Osteoblast (primary cell): ENCODE measurements around the gene MBD3L1. TPM values are rescaled to one million over a fixed set of nuclear protein-coding genes. Genes with fewer than 3 reads are reported as not detected.

ENCODE experiments used
- DNase-seq: peaks from one replicate; pipeline ENCODE4 v3.0.0; 2011; ENCODE audit warnings: low spot score, mixed read lengths; ENCODE audit not compliant: insufficient read length; ENCODE audit errors: missing footprints
- H2AFZ ChIP-seq: 2 replicates; pipeline ENCODE4 v1.6.0; 2011; ENCODE audit warnings: mild to moderate bottlenecking, low read length
- H3K27ac ChIP-seq: 2 replicates; pipeline ENCODE4 v1.5.1; 2011; ENCODE audit warnings: mild to moderate bottlenecking, low read depth, low read length, moderate library complexity
- H3K27me3 ChIP-seq: 2 replicates; pipeline ENCODE4 v1.6.0; 2012; ENCODE audit warnings: mild to moderate bottlenecking, control low read depth, inconsistent platforms, low read length, moderate library complexity; ENCODE audit not compliant: insufficient read depth
- H3K36me3 ChIP-seq: 2 replicates; pipeline ENCODE4 v1.5.1; 2011; ENCODE audit warnings: mild to moderate bottlenecking, low read length, control low read depth, moderate library complexity; ENCODE audit not compliant: insufficient read depth
- H3K4me1 ChIP-seq: 2 replicates; pipeline ENCODE4 v1.5.1; 2011; ENCODE audit warnings: mild to moderate bottlenecking, low read length, control low read depth, moderate library complexity; ENCODE audit not compliant: insufficient read depth
- H3K4me2 ChIP-seq: 2 replicates; pipeline ENCODE4 v1.6.0; 2011; ENCODE audit warnings: mild to moderate bottlenecking, low read length; ENCODE audit not compliant: insufficient read depth
- H3K4me3 ChIP-seq: fragments of 200-600 bp; sonication (generic); 3 replicates; pipeline ENCODE4 v1.5.1; 2012; ENCODE audit warnings: mild to moderate bottlenecking, low read length, inconsistent platforms; ENCODE audit not compliant: insufficient read depth
- H3K79me2 ChIP-seq: 2 replicates; pipeline ENCODE4 v1.6.0; 2012; ENCODE audit warnings: mild to moderate bottlenecking, low read length, control low read depth, inconsistent platforms; ENCODE audit not compliant: insufficient read depth
- H3K9me3 ChIP-seq: 2 replicates; pipeline ENCODE4 v1.5.1; 2011; ENCODE audit warnings: low read depth, low read length, control low read depth
- H4K20me1 ChIP-seq: 2 replicates; pipeline ENCODE4 v1.6.0; 2012; ENCODE audit warnings: mild to moderate bottlenecking, low read length, control low read depth; ENCODE audit not compliant: insufficient read depth
- total RNA-seq: library from RNA; depleted of rRNA; stranded (reverse); fragments of >200 nt; gene quantifications from 2 replicates; pipeline ENCODE4 v1.2.3, GENCODE V29; 2012
- TF ChIP-seq, protein P1 (sequence below): IDR thresholded peaks from 2 replicates; pipeline ENCODE4 v1.5.1; 2011; ENCODE audit warnings: mild to moderate bottlenecking, low read depth, low read length, moderate library complexity; ENCODE audit errors: extremely low read depth

Gene MBD3L1
- total RNA-seq, 1 donor = not detected

DNA sequence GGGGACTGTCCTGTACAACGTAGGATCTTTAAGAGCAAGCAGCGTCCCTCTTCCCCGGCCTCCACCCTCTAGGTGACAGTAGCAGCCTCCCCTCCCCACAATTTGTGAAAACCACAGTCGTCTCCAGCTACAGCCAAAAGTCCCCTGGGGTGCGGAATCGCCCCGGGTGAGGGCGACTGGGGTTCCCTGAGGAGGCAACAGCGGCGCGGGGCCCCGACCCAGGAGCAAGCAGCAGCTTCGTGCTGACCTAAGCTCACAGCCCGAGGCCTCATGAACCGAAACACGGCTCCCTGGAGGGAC lies 395 bp upstream of the MBD3L1 start:
- Histone ChIP-seq H3K27me3 (no peaks in the 10 kb centered on the region), H3K27ac (peak overlapping the region; percentile 83), H3K4me2 (peak overlapping the region; percentile 90), H3K36me3 (no peaks in the 10 kb centered on the region), H2AFZ (peak overlapping the region; percentile 95), H3K9me3 (no peaks in the 10 kb centered on the region), H4K20me1 (no peaks in the 10 kb centered on the region), H3K79me2 (no peaks in the 10 kb centered on the region), H3K4me1 (peaks cover 3% of the 10 kb centered on the region), H3K4me3 (peak overlapping the region; percentile 94)
- TF ChIP-seq, protein P1, sequence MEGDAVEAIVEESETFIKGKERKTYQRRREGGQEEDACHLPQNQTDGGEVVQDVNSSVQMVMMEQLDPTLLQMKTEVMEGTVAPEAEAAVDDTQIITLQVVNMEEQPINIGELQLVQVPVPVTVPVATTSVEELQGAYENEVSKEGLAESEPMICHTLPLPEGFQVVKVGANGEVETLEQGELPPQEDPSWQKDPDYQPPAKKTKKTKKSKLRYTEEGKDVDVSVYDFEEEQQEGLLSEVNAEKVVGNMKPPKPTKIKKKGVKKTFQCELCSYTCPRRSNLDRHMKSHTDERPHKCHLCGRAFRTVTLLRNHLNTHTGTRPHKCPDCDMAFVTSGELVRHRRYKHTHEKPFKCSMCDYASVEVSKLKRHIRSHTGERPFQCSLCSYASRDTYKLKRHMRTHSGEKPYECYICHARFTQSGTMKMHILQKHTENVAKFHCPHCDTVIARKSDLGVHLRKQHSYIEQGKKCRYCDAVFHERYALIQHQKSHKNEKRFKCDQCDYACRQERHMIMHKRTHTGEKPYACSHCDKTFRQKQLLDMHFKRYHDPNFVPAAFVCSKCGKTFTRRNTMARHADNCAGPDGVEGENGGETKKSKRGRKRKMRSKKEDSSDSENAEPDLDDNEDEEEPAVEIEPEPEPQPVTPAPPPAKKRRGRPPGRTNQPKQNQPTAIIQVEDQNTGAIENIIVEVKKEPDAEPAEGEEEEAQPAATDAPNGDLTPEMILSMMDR = no peak
- no peak for DNase-seq

DNA sequence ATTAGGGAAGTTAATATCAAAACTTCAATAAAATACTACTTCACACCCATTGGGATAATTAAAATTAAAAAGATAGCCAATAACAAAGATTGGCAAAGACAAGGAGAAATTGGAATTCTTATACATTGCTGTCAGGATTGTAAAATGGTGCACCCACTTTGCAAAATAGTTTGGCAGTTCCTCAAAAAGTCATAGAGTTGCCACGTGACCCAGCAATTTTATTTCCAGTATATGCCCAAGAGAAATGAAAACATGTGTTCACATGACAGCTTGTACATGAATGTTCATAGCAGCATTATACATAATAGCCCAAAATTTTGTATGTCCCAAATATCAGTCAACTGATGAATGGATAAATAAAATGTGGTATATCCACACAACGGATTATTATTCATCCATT lies 3.3 kb downstream of the MBD3L1 start:
- H2AFZ ChIP-seq = no peak overlapping the region
- H3K4me3 ChIP-seq = no peak overlapping the region
- H4K20me1 ChIP-seq = no peaks in the 10 kb centered on the region
- no peaks in the 10 kb centered on the region for H3K79me2 ChIP-seq
- no peaks in the 10 kb centered on the region for H3K27me3 ChIP-seq
- TF ChIP-seq, protein P1 = no peak
- no peak for DNase-seq
- H3K27ac ChIP-seq = no peak overlapping the region
- no peaks in the 10 kb centered on the region for H3K36me3 ChIP-seq
- no peak overlapping the region for H3K4me2 ChIP-seq
- H3K4me1 ChIP-seq = peaks cover 3% of the 10 kb centered on the region
- no peaks in the 10 kb centered on the region for H3K9me3 ChIP-seq

DNA sequence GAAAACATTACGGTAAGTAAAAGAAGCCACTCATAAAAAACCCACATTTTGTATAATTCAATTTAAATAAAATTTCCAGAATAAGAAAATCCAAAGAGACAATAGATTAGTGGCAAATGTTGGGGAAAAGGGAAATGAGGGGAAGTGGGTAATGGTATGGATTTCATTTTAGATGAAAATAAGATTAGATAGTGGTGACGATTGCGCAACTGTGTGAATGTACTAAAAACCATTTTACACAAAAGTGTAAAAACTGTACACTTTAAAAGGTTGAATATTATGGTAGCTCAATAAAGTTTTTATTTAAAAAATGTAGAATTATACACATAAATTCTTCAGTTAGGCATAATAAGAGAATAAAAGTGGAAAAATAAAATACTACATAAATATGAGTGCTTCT lies 3.7 kb downstream of the MBD3L1 start:
- Histone ChIP-seq H4K20me1 (no peaks in the 10 kb centered on the region), H3K27me3 (no peaks in the 10 kb centered on the region), H3K4me3 (no peak overlapping the region), H3K36me3 (no peaks in the 10 kb centered on the region), H2AFZ (no peak overlapping the region), H3K4me1 (peaks cover 3% of the 10 kb centered on the region), H3K79me2 (no peaks in the 10 kb centered on the region), H3K27ac (no peak overlapping the region), H3K9me3 (no peaks in the 10 kb centered on the region), H3K4me2 (no peak overlapping the region)
- no peak for DNase-seq
- TF ChIP-seq, protein P1 = no peak

- DNase-seq = no peak
- Histone ChIP-seq H3K27me3 (no peaks in the 10 kb centered on the region), H3K36me3 (no peaks in the 10 kb centered on the region), H3K4me3 (no peak overlapping the region), H3K79me2 (no peaks in the 10 kb centered on the region), H4K20me1 (no peaks in the 10 kb centered on the region), H3K27ac (no peak overlapping the region), H3K9me3 (no peaks in the 10 kb centered on the region), H2AFZ (no peak overlapping the region), H3K4me2 (no peak overlapping the region), H3K4me1 (no peaks in the 10 kb centered on the region)
- TF ChIP-seq, protein P1 = no peak
Observed at GRCh38 chr19:8840708-8841107, 8.5 kb downstream of the MBD3L1 start.
